OCI-LY3 (cell line): ENCODE results near the gene SRGAP2B.
"Not testable (repeated sequence)": the region's sequence is repeated elsewhere in the genome, so short reads cannot be mapped to it uniquely, and the experiment has no call there.

Experiments used
- EZH2phosphoT487 ChIP-seq: fragments of 200-600 bp; shearing (Covaris generic); IDR thresholded peaks from 2 replicates; pipeline ENCODE4 v1.6.1; 2018; ENCODE audit warnings: antibody characterized with exemption, mixed run types, low read depth
- TF ChIP-seq, protein P1 (sequence below): fragments of 200-600, 300-600 bp; sonication (generic); IDR thresholded peaks from 2 replicates; pipeline ENCODE4 v1.5.1; 2014; ENCODE audit warnings: antibody characterized with exemption, low read length, low read depth

DNA sequence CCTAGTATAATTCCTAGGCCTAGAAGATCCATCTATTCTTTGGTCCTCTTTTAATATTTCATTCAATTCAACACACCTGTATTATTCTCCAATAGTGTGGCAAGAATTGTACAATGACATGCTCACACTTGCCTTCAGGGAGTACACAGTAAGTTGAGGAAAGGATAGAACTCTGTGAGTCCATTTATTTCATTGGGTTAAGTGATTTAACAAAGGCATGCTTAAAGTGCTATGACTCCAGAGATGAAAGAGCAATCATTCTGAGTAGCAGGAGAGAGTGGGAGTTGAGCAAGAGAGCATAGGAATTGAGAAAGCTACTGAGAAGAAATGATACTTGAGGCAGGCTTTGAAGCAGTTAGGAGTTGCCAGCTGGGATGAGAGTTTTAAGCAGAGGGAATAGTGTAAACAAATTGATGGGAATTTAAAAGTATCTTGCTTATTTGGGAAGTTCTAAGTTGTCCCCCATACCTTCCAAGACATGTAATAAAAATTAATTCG is 19.5 kb upstream of the SRGAP2B start:
- TF ChIP-seq, protein P1, sequence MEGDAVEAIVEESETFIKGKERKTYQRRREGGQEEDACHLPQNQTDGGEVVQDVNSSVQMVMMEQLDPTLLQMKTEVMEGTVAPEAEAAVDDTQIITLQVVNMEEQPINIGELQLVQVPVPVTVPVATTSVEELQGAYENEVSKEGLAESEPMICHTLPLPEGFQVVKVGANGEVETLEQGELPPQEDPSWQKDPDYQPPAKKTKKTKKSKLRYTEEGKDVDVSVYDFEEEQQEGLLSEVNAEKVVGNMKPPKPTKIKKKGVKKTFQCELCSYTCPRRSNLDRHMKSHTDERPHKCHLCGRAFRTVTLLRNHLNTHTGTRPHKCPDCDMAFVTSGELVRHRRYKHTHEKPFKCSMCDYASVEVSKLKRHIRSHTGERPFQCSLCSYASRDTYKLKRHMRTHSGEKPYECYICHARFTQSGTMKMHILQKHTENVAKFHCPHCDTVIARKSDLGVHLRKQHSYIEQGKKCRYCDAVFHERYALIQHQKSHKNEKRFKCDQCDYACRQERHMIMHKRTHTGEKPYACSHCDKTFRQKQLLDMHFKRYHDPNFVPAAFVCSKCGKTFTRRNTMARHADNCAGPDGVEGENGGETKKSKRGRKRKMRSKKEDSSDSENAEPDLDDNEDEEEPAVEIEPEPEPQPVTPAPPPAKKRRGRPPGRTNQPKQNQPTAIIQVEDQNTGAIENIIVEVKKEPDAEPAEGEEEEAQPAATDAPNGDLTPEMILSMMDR = not testable (repeated sequence)
- not testable (repeated sequence) for TF ChIP-seq EZH2phosphoT487
